SKM-1 (cell line): ENCODE measurements around the gene WDR62.
"Not testable (repeated sequence)": the region's sequence is repeated elsewhere in the genome, so short reads cannot be mapped to it uniquely, and the experiment has no call there.

Source experiments
- DNase-seq: peaks from one replicate; lab custom pipeline; 2025; ENCODE audit not compliant: unreplicated experiment; lab: John Stamatoyannopoulos, UW

Gene WDR62

GRCh38 chr19:36106991-36107390, 52.3 kb downstream of the WDR62 start:
- DNase-seq = no peak

GRCh38 chr19:36108684-36109083, 54.0 kb downstream of the WDR62 start:
- DNase-seq = no peak

- DNase-seq = no peak
Measured at GRCh38 chr19:36110487-36111199, 55.9 kb downstream of the WDR62 start, which contains the start of gene OVOL3. TSS of gene OVOL3 (plus strand) at chr19:36111143. CDS start at chr19:36111203, 60 bp downstream.

GRCh38 chr19:36111200-36111539, 56.5 kb downstream of the WDR62 start:
- DNase-seq = no peak

- no peak for DNase-seq
Measured at GRCh38 chr19:36112678-36113077, 58.0 kb downstream of the WDR62 start.

- no peak for DNase-seq
Measured at GRCh38 chr19:36113425-36113824, 58.7 kb downstream of the WDR62 start.

GRCh38 chr19:36113894-36114720, 59.4 kb downstream of the WDR62 start:
- DNase-seq = no peak

GRCh38 chr19:36114721-36115452, 60.2 kb downstream of the WDR62 start, which contains the start of gene POLR2I:
TSS of gene POLR2I (minus strand) at chr19:36114875. CDS start at chr19:36114856, 19 bp downstream.
- peak; percentile 96 for DNase-seq

- peak; percentile 56 for DNase-seq
Measured at GRCh38 chr19:36115453-36116343, 61.0 kb downstream of the WDR62 start, which contains the start of gene TBCB. TSS of gene TBCB (plus strand) at chr19:36115468. CDS start at chr19:36115561, 93 bp downstream.

- DNase-seq = no peak
Measured at GRCh38 chr19:36116344-36116637, 61.6 kb downstream of the WDR62 start.

- DNase-seq = no peak
Measured at GRCh38 chr19:36120092-36120983, 65.6 kb downstream of the WDR62 start.

- DNase-seq = no peak
Measured at GRCh38 chr19:36120984-36121358, 66.3 kb downstream of the WDR62 start.

- no peak for DNase-seq
Measured at GRCh38 chr19:36121486-36122124, 66.9 kb downstream of the WDR62 start.

- no peak for DNase-seq
Measured at GRCh38 chr19:36125557-36125956, 70.9 kb downstream of the WDR62 start.

GRCh38 chr19:36128392-36128736, 73.7 kb downstream of the WDR62 start:
- peak; percentile 76 for DNase-seq

- not testable (repeated sequence) for DNase-seq
Measured at GRCh38 chr19:36131221-36131620, 76.5 kb downstream of the WDR62 start.

- not testable (repeated sequence) for DNase-seq
Measured at GRCh38 chr19:36134867-36135266, 80.2 kb downstream of the WDR62 start.

- DNase-seq = no peak
Measured at GRCh38 chr19:36136964-36137686, 82.4 kb downstream of the WDR62 start.

GRCh38 chr19:36139120-36139472, 84.4 kb downstream of the WDR62 start:
- no peak for DNase-seq
